HCT116 (cell line): ENCODE data around the gene TBL1X. TPM values are rescaled to one million over a fixed set of nuclear protein-coding genes. Genes with fewer than 3 reads are reported as not detected.

Experiments
- ATAC-seq: fragments of 200-7000 bp; cut with Tn5 transposase; 2 replicates; pipeline ENCODE4 v1.9.1; 2020; ENCODE audit warnings: mild to moderate bottlenecking, moderate library complexity
- BruUV-seq: library from RNA; stranded (reverse); fragments of 400-500 nt; replicated peaks from 2 replicates; lab custom pipeline; 2021; lab: Mats Ljungman, UMichigan
- CTCF ChIA-PET: fragments of 300-600 bp; sonication (Branson Sonifier 250); formaldehyde crosslinking; loops from one replicate; lab custom pipeline; 2021; ENCODE audit warnings: antibody characterized with exemption; lab: Charles Lee
- POLR2A ChIA-PET: fragments of 300-600, 350-600 bp; sonication (Branson Sonifier 250); formaldehyde crosslinking; loops from one replicate; lab custom pipeline; 2021; ENCODE audit warnings: antibody characterized with exemption; lab: Charles Lee
- RAD21 ChIA-PET, 2 experiments: fragments of 300-600 bp; sonication (Branson Sonifier 250); formaldehyde crosslinking; loops; one replicate each; lab custom pipeline; 2023; ENCODE audit warnings: low total read pairs in 2 of 2; ENCODE audit not compliant: uncharacterized antibody in 2 of 2, unreplicated experiment in 2 of 2, low non-redundant PET in 1 of 2; lab: Charles Lee
- DNase-seq: peaks from one replicate; pipeline ENCODE4 v3.0.0-alpha.2; 2010; ENCODE audit warnings: low read depth, low spot score
- H2AFZ ChIP-seq: fragments of 200-600 bp; shearing (Covaris generic), sonication (generic); 2 replicates; pipeline ENCODE4 v1.6.1; 2017; ENCODE audit warnings: low read depth, mixed run types, mixed read lengths, antibody characterized with exemption, low read length; ENCODE audit not compliant: poor library complexity, severe bottlenecking
- H3K27ac ChIP-seq: 2 replicates; pipeline ENCODE4 v1.5.1; 2012; ENCODE audit warnings: low read depth, low read length
- H3K27me3 ChIP-seq: fragments of 200-600 bp; sonication (generic); 2 replicates; pipeline ENCODE4 v1.6.1; 2016; ENCODE audit warnings: mixed run types, low read length, mixed read lengths; ENCODE audit not compliant: insufficient read depth
- H3K36me3 ChIP-seq, 2 experiments: fragments of 200-500 bp in 1 of 2; fragments of 200-600 bp in 1 of 2; sonication (Bioruptor generic) in 1 of 2; sonication (generic) in 1 of 2; 2 replicates each; pipeline versions ENCODE4 v1.5.1 to v1.6.1; 2014 to 2016; ENCODE audit warnings: low read length in 2 of 2, inconsistent platforms in 1 of 2, mixed read lengths in 1 of 2, mixed run types in 1 of 2; ENCODE audit not compliant: insufficient read depth in 2 of 2, control insufficient read depth in 1 of 2
- H3K4me1 ChIP-seq, 2 experiments: fragments of 200-600 bp in 1 of 2; sonication (generic) in 1 of 2; 2 replicates each; pipeline versions ENCODE4 v1.5.1 to v1.6.1; 2012 to 2017; ENCODE audit warnings: low read length in 2 of 2, inconsistent platforms in 1 of 2, mild to moderate bottlenecking in 1 of 2, mixed read lengths in 1 of 2, mixed run types in 1 of 2, moderate library complexity in 1 of 2; ENCODE audit not compliant: insufficient read depth in 2 of 2, control insufficient read depth in 1 of 2
- H3K4me2 ChIP-seq: fragments of 200-600 bp; sonication (generic); 2 replicates; pipeline ENCODE4 v1.6.1; 2017; ENCODE audit warnings: mixed run types, low read length, mixed read lengths
- H3K4me3 ChIP-seq, 2 experiments: fragments of 200-600 bp in 1 of 2; sonication (generic) in 1 of 2; replicated peaks in 1 of 2; 2 replicates each; pipeline ENCODE4 v1.5.1; 2011 to 2016; ENCODE audit warnings: low read length in 2 of 2, control low read depth in 1 of 2, low read depth in 1 of 2, mild to moderate bottlenecking in 1 of 2, mixed read lengths in 1 of 2, mixed run types in 1 of 2
- H3K79me2 ChIP-seq: fragments of 200-600 bp; sonication (generic); 2 replicates; pipeline ENCODE4 v1.6.1; 2017; ENCODE audit warnings: mild to moderate bottlenecking, mixed run types, low read length, moderate library complexity, mixed read lengths; ENCODE audit not compliant: insufficient read depth
- H3K9ac ChIP-seq: fragments of 200-600 bp; sonication (generic); 2 replicates; pipeline ENCODE4 v1.6.1; 2016; ENCODE audit warnings: low read length, mixed read lengths
- H3K9me2 ChIP-seq: fragments of 200-600 bp; sonication (generic), shearing (Covaris generic); 2 replicates; pipeline ENCODE4 v1.6.1; 2017; ENCODE audit warnings: mixed run types, mild to moderate bottlenecking, moderate library complexity; ENCODE audit not compliant: insufficient read depth
- H3K9me3 ChIP-seq, 2 experiments: fragments of 200-500 bp in 1 of 2; fragments of 200-600 bp in 1 of 2; sonication (Bioruptor generic) in 1 of 2; sonication (generic) in 1 of 2; 2 replicates each; pipeline ENCODE4 v1.6.1; 2014 to 2017; ENCODE audit warnings: low read length in 2 of 2, mixed read lengths in 2 of 2, inconsistent platforms in 1 of 2, low read depth in 1 of 2, mild to moderate bottlenecking in 1 of 2, mixed run types in 1 of 2, moderate library complexity in 1 of 2; ENCODE audit not compliant: control insufficient read depth in 1 of 2, insufficient read depth in 1 of 2
- H4K20me1 ChIP-seq: fragments of 200-600 bp; sonication (generic), shearing (Covaris generic); 2 replicates; pipeline ENCODE4 v1.6.1; 2017; ENCODE audit warnings: mixed run types, mild to moderate bottlenecking, moderate library complexity; ENCODE audit not compliant: insufficient read depth
- ATF3 ChIP-seq: IDR thresholded peaks from 2 replicates; pipeline ENCODE4 v1.6.1; 2012
- CBX3 ChIP-seq: IDR thresholded peaks from 2 replicates; pipeline ENCODE4 v1.6.1; 2012; ENCODE audit warnings: low read depth
- EGR1 ChIP-seq: IDR thresholded peaks from 2 replicates; pipeline ENCODE4 v1.6.1; 2012; ENCODE audit warnings: low read depth
- ELF1 ChIP-seq: IDR thresholded peaks from 2 replicates; pipeline ENCODE4 v1.6.1; 2012; ENCODE audit warnings: low read depth, borderline replicate concordance
- FOSL1 ChIP-seq: IDR thresholded peaks from 2 replicates; pipeline ENCODE4 v1.6.1; 2012; ENCODE audit warnings: low read depth
- JUND ChIP-seq: IDR thresholded peaks from 2 replicates; pipeline ENCODE4 v1.6.1; 2012
- MAX ChIP-seq: IDR thresholded peaks from 2 replicates; pipeline ENCODE4 v1.6.1; 2012
- POLR2A ChIP-seq: IDR thresholded peaks from 2 replicates; pipeline ENCODE4 v1.7.0; 2011; ENCODE audit warnings: borderline replicate concordance; ENCODE audit not compliant: insufficient read depth, insufficient read length; ENCODE audit errors: extremely low read depth
- POLR2AphosphoS5 ChIP-seq: IDR thresholded peaks from 2 replicates; pipeline ENCODE4 v1.6.1; 2011; ENCODE audit warnings: mild to moderate bottlenecking, low read depth, low read length, moderate library complexity
- SIN3A ChIP-seq: IDR thresholded peaks from 2 replicates; pipeline ENCODE4 v1.6.1; 2012; ENCODE audit warnings: low read depth
- SP1 ChIP-seq: IDR thresholded peaks from 2 replicates; pipeline ENCODE4 v1.6.1; 2012; ENCODE audit warnings: low read depth
- SRF ChIP-seq: IDR thresholded peaks from 2 replicates; pipeline ENCODE4 v1.6.1; 2012; ENCODE audit warnings: low read depth
- TCF7L2 ChIP-seq: IDR thresholded peaks from 2 replicates; pipeline ENCODE4 v1.7.0; 2011; ENCODE audit warnings: borderline replicate concordance, inconsistent platforms; ENCODE audit not compliant: insufficient read depth, insufficient read length; ENCODE audit errors: extremely low read depth
- ZBTB33 ChIP-seq: IDR thresholded peaks from 2 replicates; pipeline ENCODE4 v1.6.1; 2011; ENCODE audit warnings: mild to moderate bottlenecking, low read length, moderate library complexity; ENCODE audit not compliant: insufficient replicate concordance; ENCODE audit errors: extremely low read depth
- ZFX ChIP-seq: fragments of 450-650 bp; IDR thresholded peaks from 2 replicates; pipeline ENCODE4 v1.6.1; 2017
- ZNF274 ChIP-seq: fragments of 200-500 bp; sonication (Bioruptor generic); IDR thresholded peaks from 2 replicates; pipeline ENCODE4 v1.6.1; 2014; ENCODE audit warnings: mild to moderate bottlenecking, low read depth, low read length, inconsistent platforms
- intact Hi-C: fragments of 100-400 bp; cut with micrococcal nuclease; formaldehyde crosslinking; loops from 2 replicates; pipeline ENCODE4 v1.10.0; 2022
- total RNA-seq: library from RNA; stranded (reverse); gene quantifications from one replicate; pipeline ENCODE4 v1.2.1, GENCODE V29; 2021; ENCODE audit not compliant: unreplicated experiment
- TF ChIP-seq, protein P1 (sequence below), 3 experiments: fragments of 200-600 bp in 1 of 3; sonication (generic) in 1 of 3; IDR thresholded peaks in 2 of 3; conservative IDR thresholded peaks in 1 of 3; 2 replicates each; pipeline ENCODE4 v1.5.1; 2012 to 2017; ENCODE audit warnings: low read depth in 2 of 3, low read length in 2 of 3, antibody characterized with exemption in 1 of 3, borderline replicate concordance in 1 of 3, control low read depth in 1 of 3, mild to moderate bottlenecking in 1 of 3, mixed read lengths in 1 of 3, mixed run types in 1 of 3, moderate library complexity in 1 of 3; ENCODE audit not compliant: insufficient read depth in 1 of 3

TBL1X gene
- total RNA-seq, 1 experiment from 2014 or later: 37.8 TPM

GRCh38 chrX:9658409-9658808 lies 193.6 kb downstream of the TBL1X start:
- ChIA-PET POLR2A (no interaction called here), CTCF (no interaction called here), RAD21 (no interaction called here)
- Histone ChIP-seq H3K27ac (no peak overlapping the region), H3K9me2 (no peaks in the 10 kb centered on the region), H3K36me3 (no peaks in the 10 kb centered on the region; a peak in 1 of 4 replicates), H3K27me3 (no peaks in the 10 kb centered on the region), H4K20me1 (no peaks in the 10 kb centered on the region), H3K4me2 (no peak overlapping the region), H3K9ac (no peak overlapping the region), H3K9me3 (no peaks in the 10 kb centered on the region), H3K4me1 (no peaks in the 10 kb centered on the region), H2AFZ (no peak overlapping the region), H3K4me3 (no peak overlapping the region), H3K79me2 (no peaks in the 10 kb centered on the region)
- intact Hi-C loops: no loop called here
- no TSS peak for BruUV-seq
- DNase-seq (no peak), ATAC-seq (no peak)
- no peak for TF ChIP-seq CBX3
- no peak for TF ChIP-seq MAX

- no peak overlapping the region for H2AFZ ChIP-seq
- ChIA-PET CTCF (no interaction called here), RAD21 (no interaction called here), POLR2A (no interaction called here)
- no peak for ATAC-seq
- no peak overlapping the region for H3K4me2 ChIP-seq
- H3K9ac ChIP-seq: no peak overlapping the region
- H3K4me3 ChIP-seq: no peak overlapping the region
- H3K9me3 ChIP-seq: no peaks in the 10 kb centered on the region
- DNase-seq: no peak
- no peaks in the 10 kb centered on the region for H3K79me2 ChIP-seq
- no peak overlapping the region for H3K27ac ChIP-seq
- no peaks in the 10 kb centered on the region for H3K9me2 ChIP-seq
- H4K20me1 ChIP-seq: no peaks in the 10 kb centered on the region
- no peaks in the 10 kb centered on the region for H3K4me1 ChIP-seq
- intact Hi-C loops: no loop called here
- no TSS peak for BruUV-seq
- H3K36me3 ChIP-seq: no peaks in the 10 kb centered on the region; a peak in 1 of 4 replicates
- H3K27me3 ChIP-seq: no peaks in the 10 kb centered on the region
- TF ChIP-seq ELF1: no peak
- TF ChIP-seq ZNF274: no peak
- no peak for TF ChIP-seq FOSL1
- TF ChIP-seq SRF: no peak
- no peak for TF ChIP-seq SIN3A
- TF ChIP-seq ZFX: no peak
- TF ChIP-seq MAX: no peak
- TF ChIP-seq, protein P1, sequence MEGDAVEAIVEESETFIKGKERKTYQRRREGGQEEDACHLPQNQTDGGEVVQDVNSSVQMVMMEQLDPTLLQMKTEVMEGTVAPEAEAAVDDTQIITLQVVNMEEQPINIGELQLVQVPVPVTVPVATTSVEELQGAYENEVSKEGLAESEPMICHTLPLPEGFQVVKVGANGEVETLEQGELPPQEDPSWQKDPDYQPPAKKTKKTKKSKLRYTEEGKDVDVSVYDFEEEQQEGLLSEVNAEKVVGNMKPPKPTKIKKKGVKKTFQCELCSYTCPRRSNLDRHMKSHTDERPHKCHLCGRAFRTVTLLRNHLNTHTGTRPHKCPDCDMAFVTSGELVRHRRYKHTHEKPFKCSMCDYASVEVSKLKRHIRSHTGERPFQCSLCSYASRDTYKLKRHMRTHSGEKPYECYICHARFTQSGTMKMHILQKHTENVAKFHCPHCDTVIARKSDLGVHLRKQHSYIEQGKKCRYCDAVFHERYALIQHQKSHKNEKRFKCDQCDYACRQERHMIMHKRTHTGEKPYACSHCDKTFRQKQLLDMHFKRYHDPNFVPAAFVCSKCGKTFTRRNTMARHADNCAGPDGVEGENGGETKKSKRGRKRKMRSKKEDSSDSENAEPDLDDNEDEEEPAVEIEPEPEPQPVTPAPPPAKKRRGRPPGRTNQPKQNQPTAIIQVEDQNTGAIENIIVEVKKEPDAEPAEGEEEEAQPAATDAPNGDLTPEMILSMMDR (IDR thresholded peaks at IDR 0.05 in 2 of 3, conservative IDR thresholded peaks at IDR 0.05 in 1 of 3; ENCODE audit: borderline replicate concordance in 1 of 3, insufficient read depth in 1 of 3, low read depth in 2 of 3, low read length in 2 of 3): no peak
- no peak for TF ChIP-seq POLR2A
- TF ChIP-seq POLR2AphosphoS5: no peak
- TF ChIP-seq JUND: no peak
- no peak for TF ChIP-seq ATF3
- no peak for TF ChIP-seq SP1
- TF ChIP-seq CBX3: no peak
- no peak for TF ChIP-seq ZBTB33
- no peak for TF ChIP-seq TCF7L2
- no peak for TF ChIP-seq EGR1
Observed at GRCh38 chrX:9659571-9660195, 194.8 kb downstream of the TBL1X start.
